Activated naive CD8-positive, alpha-beta T cell treated with anti-CD3 and anti-CD28 coated beads for 36 hours (primary cell): ENCODE results near the gene EFCAB12. TPM values are rescaled to one million over a fixed set of nuclear protein-coding genes. Genes with fewer than 3 reads are reported as not detected.

Source experiments
- DNase-seq: peaks from one replicate; pipeline ENCODE4 v3.0.0; 2021
- H3K27ac Mint-ChIP-seq: one replicate; pipeline ENCODE4 v1.8.0; 2022; ENCODE audit warnings: mild to moderate bottlenecking, moderate library complexity, mixed read lengths
- H3K27me3 Mint-ChIP-seq: one replicate; pipeline ENCODE4 v1.8.0; 2022; ENCODE audit warnings: mild to moderate bottlenecking, mixed read lengths
- H3K36me3 Mint-ChIP-seq: one replicate; pipeline ENCODE4 v1.8.0; 2021; ENCODE audit warnings: mild to moderate bottlenecking, mixed read lengths
- H3K4me1 Mint-ChIP-seq: one replicate; pipeline ENCODE4 v1.8.0; 2021; ENCODE audit warnings: mixed read lengths
- H3K4me3 Mint-ChIP-seq: one replicate; pipeline ENCODE4 v1.8.0; 2022; ENCODE audit warnings: mild to moderate bottlenecking, moderate library complexity, mixed read lengths
- H3K9me3 Mint-ChIP-seq: one replicate; pipeline ENCODE4 v1.8.0; 2022; ENCODE audit warnings: mixed read lengths
- total RNA-seq, 2 experiments: library from RNA; stranded (reverse); gene quantifications; one replicate each; pipeline ENCODE4 v1.2.3, GENCODE V29; 2021

Gene EFCAB12
- total RNA-seq, 2 experiments from 2014 or later = 0.24 to 0.39 TPM

DNA sequence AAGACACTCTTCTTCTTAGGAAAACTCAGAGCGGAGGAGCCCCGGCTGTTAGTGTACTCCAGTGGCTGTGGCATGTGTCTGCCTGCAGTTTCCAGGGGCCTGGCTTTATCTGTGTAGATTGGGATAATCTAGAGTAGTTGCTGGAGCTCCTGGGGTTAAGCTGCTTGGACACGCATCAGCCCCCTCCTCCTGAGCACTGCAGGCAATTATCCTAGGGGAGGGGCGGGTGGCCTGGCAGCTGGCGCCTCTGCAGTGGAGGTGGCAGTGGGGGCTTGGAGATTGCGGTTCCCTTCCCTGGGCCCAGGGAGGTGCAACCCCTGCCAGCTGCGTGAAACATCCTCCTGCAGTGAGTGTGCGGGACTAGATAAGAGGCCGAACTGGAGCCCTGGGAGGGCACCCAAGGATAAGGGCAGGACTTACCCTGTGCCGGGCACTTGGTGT lies 68.2 kb downstream of the EFCAB12 start:
- DNase-seq = no peak
- Mint-ChIP-seq H3K27me3 (no peaks in the 10 kb centered on the region), H3K4me1 (no peaks in the 10 kb centered on the region), H3K4me3 (no peak overlapping the region), H3K9me3 (no peaks in the 10 kb centered on the region), H3K27ac (no peak overlapping the region), H3K36me3 (no peaks in the 10 kb centered on the region)

DNA sequence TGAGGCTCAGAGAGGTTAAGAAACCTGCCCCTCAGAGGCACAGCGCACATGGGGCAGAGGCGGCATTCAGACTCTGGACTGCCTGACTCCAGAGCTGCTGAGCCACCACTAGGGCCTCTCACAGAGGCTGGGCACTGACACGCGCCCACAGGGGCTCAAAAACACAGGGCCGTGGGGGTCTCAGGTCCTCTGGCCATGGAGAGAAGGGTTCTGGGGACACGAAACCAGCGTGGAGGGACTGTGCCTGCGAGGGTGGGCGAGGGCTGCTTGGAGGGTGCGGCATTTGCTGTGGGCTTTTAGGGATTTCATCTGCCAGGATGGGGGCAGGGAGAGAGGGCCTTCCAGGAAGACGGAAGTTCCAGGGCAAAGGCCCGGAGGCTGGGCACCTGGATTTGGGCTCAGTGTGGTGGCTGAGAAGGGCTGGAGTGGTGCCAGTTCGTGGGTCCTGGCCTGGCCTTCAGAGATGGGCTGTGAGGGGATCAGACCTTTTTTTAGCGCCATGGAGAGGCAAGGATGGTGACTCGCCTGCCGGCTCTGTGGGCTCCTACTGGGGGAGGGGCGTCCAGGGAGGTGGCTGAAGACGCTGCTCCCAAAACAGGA lies 69.6 kb downstream of the EFCAB12 start:
- Mint-ChIP-seq H3K27me3 (no peaks in the 10 kb centered on the region), H3K4me1 (no peaks in the 10 kb centered on the region)

DNA sequence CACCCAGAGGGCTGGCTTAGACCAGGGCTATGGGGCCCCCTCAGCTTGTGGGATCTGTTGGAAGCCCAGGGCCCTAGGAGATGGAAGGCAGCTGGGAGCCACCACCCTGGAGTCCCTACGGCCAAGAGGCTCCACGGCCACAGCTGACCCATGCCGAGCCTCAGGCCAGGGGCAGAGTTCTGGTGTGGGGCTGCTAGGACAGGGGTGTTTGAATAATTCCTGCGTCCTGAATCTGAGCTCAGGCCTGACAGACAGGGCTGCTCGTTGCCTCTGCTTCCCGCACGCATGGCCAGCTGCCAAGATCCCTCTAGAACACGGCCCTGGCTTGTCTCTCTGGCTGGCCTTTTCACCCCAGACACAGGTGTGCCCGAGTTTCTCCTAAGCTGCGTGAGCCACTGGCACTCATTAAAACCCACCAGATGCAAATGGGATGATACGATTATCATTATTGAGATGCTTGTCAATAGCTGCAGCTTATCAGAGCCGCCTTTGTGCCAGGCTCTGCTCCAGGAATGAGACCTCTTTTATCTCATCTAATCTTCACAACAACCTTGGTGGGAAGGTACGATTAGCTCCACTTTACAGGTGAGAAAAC lies 70.2 kb downstream of the EFCAB12 start:
- no peak for DNase-seq
- no peaks in the 10 kb centered on the region for H3K9me3 Mint-ChIP-seq
- H3K27me3 Mint-ChIP-seq = no peaks in the 10 kb centered on the region
- no peaks in the 10 kb centered on the region for H3K36me3 Mint-ChIP-seq
- no peak overlapping the region for H3K27ac Mint-ChIP-seq
- no peaks in the 10 kb centered on the region for H3K4me1 Mint-ChIP-seq
- H3K4me3 Mint-ChIP-seq = no peak overlapping the region

More for the DNA sequence above, 69.6 kb downstream of the EFCAB12 start:
- H3K4me3 Mint-ChIP-seq = no peak overlapping the region
- H3K36me3 Mint-ChIP-seq = no peaks in the 10 kb centered on the region
- DNase-seq = no peak
- H3K27ac Mint-ChIP-seq = no peak overlapping the region
- H3K9me3 Mint-ChIP-seq = no peaks in the 10 kb centered on the region

DNA sequence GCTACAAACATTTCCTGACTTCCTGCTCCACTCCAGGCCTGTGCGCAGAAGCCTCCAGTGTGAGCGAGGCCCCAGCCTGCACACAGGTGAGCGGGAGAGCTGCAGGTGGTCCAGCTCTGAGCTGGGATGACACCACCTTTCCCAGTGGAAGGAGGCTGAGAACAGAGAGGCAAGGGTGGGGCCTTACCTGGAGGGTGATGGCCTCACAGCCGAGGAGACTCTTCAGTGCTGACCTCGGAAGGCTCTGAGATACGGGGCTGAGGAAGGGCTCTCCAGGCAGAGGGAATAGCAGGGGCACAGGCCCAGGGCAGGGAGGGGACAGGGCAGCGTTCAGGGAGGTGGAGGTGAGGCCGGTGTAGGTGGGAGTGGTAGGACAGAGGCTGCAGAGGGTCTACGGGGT lies 70.8 kb downstream of the EFCAB12 start:
- DNase-seq = no peak
- no peaks in the 10 kb centered on the region for H3K9me3 Mint-ChIP-seq
- no peaks in the 10 kb centered on the region for H3K27me3 Mint-ChIP-seq
- no peak overlapping the region for H3K27ac Mint-ChIP-seq
- no peak overlapping the region for H3K4me3 Mint-ChIP-seq
- H3K36me3 Mint-ChIP-seq = no peaks in the 10 kb centered on the region
- no peaks in the 10 kb centered on the region for H3K4me1 Mint-ChIP-seq

DNA sequence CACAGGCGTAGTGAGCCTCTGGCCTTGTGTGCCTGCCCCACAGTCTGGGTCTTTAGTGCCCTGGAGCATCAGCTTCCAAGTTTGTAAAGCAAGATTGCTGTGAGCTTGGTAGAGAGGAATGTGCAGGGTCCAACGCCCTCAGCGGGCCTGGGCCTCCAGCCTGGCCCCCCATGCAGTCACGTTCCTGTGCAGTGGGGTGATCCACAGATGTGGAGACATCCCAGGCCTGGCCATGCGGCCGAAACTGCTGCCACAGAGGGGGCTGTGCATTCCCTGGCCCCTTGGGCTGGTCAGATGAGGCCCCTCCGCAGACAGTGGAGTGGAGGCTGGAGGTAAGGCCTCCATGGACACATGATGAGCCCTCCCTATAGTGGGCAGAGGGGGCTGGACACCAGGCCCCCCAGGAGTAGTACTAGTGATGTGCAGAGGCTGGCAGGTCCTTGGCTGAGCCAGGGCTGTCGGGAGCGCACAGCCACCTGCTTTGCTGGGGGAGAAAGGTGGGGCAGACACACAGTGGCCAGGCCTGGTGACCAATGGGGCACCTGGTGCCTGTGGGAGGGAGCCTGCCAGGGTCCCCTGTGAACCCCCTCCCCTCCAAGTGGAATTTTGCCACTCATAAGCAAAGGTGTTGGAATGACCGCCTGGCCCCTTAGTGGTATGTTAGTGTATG lies 71.5 kb downstream of the EFCAB12 start:
- no peak for DNase-seq
- Mint-ChIP-seq H3K4me1 (no peaks in the 10 kb centered on the region), H3K27me3 (no peaks in the 10 kb centered on the region), H3K27ac (no peak overlapping the region), H3K36me3 (no peaks in the 10 kb centered on the region), H3K4me3 (no peak overlapping the region), H3K9me3 (no peaks in the 10 kb centered on the region)

DNA sequence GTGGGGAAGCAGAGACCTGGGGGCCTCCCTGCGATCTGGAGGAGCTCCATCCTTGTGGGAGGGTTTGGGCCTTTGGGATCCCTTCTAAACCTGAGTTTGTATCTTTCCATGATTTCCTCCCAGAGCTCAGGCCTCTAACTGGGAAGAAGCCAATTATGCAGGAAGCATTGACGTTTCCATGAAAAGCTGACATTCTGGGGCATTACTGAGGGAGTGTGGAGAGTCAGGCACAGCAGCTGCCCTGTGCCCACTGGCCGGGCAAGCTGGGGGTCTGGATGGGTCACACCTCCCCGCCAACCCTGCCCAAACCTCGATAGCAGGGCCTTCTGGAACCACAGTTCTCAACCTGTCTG lies 74.9 kb downstream of the EFCAB12 start:
- H3K9me3 Mint-ChIP-seq = no peaks in the 10 kb centered on the region
- no peaks in the 10 kb centered on the region for H3K27me3 Mint-ChIP-seq
- no peaks in the 10 kb centered on the region for H3K36me3 Mint-ChIP-seq
- DNase-seq = no peak
- no peaks in the 10 kb centered on the region for H3K4me1 Mint-ChIP-seq
- H3K4me3 Mint-ChIP-seq = no peak overlapping the region
- no peak overlapping the region for H3K27ac Mint-ChIP-seq

DNA sequence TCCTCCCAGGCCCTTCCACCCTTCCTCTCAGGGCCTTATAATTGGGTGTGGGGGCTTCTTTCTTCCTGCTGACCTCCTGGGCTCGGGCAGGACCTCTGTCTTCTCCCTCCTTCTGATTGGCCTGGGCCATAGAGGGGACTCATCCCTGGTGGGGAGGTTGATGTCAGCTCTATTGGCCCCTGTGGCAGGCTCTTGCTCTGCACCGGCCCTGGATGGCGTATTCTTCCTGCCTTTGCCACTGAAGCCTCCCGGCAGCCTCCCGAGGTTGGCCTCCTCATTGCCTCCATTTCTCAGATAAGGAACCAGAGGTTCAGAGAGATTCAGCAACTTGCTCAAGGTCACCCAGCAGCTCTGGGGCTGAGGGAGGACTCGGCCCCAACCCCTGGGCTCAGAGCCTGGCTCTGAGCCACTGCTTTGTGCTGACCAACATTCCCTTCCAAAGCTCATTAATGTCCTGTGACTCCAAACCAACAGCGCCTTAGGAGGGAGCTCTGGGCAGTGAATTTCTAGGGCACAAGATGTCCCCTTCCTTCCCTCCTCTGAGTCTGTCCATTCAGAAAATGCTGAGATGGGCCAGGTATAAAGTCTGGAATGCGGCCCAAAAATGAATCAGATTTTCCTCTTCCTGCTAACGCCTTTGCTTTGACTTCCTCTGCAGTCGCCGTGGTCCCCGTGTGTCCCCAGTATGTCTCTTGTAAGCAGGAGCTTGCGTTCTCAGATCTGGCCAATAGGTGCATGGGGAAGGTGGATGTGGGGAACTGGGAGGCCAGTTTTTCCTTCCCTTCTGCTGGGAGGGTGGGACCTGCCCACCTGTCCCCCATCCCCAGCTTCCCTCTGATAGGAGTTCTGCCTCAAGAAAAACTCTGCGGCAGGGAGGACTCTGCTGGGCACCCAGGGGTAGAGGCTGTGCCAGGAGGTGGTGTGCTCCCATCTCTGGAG lies 75.5 kb downstream of the EFCAB12 start:
- Mint-ChIP-seq H3K4me1 (no peaks in the 10 kb centered on the region), H3K27ac (no peak overlapping the region), H3K4me3 (no peak overlapping the region), H3K9me3 (no peaks in the 10 kb centered on the region), H3K36me3 (no peaks in the 10 kb centered on the region), H3K27me3 (no peaks in the 10 kb centered on the region)
- DNase-seq = no peak

DNA sequence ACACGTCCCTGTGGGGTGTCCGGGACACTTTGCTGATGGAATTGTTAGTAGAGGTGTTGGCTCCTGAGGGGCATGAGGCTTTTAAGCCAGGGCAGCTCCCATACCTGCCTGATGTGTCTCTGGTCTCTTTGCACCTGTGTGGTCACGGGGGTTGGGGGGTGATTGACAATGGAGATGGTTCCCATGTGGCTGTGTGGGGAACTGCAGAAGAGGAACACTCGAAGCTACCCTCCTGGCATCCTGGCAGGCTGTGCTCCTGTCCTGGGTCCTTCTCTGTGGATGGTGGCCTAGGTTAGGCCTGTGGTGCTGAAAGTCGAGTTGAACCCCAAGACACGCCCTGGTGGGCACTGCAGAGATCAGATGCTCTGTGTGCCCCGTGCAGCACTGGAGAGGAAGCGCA lies 76.4 kb downstream of the EFCAB12 start:
- no peaks in the 10 kb centered on the region for H3K4me1 Mint-ChIP-seq
- no peak overlapping the region for H3K4me3 Mint-ChIP-seq
- peaks cover 1% of the 10 kb centered on the region for H3K27me3 Mint-ChIP-seq
- H3K36me3 Mint-ChIP-seq = no peaks in the 10 kb centered on the region
- H3K9me3 Mint-ChIP-seq = no peaks in the 10 kb centered on the region
- H3K27ac Mint-ChIP-seq = no peak overlapping the region
- no peak for DNase-seq

Other genes with a start within 250 kb of the EFCAB12 start
- 100 to 1,000 TPM; 483 to 487 TPM for gene CNBP, start 244.7 kb downstream of the EFCAB12 start, total RNA-seq
- 100 to 1,000 TPM; 128 to 132 TPM for gene COPG1, start 179.0 kb downstream of the EFCAB12 start, total RNA-seq
- 10 to 100 TPM; 83.6 to 83.7 TPM for gene HMCES, start 149.8 kb downstream of the EFCAB12 start, total RNA-seq
- 10 to 100 TPM; 48.2 to 51.1 TPM for gene MBD4, start 11.3 kb upstream of the EFCAB12 start, total RNA-seq
- 10 to 100 TPM; 14.9 to 15.6 TPM for gene IFT122, start 11.6 kb upstream of the EFCAB12 start, total RNA-seq
- not detected for gene RHO, start 100.0 kb upstream of the EFCAB12 start, total RNA-seq
- not detected for gene H1-8, start 114.5 kb upstream of the EFCAB12 start, total RNA-seq
- gene PLXND1, start 178.0 kb upstream of the EFCAB12 start, total RNA-seq = 1 to 10 TPM; 1.5 to 1.6 TPM